ENCODE results near the gene KRTAP2-1.

DNA sequence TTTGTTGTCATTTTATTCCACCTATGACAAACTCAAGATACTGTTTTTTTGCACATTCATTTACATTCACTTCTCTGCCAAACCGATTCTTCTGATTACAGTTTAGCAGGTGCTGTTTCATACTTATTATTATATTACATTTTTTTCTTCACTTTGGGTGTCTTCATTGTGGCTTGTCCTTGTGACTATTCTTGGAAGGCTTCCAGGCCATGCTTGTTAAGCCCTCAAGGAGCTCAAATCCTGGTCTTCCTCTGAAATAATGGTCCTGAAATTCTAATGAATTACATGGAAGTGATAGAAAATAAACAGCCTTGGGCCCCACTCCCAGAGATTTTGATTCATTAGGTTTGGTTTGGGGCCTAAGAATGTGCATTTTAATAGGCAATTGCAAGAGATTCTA lies 17.2 kb upstream of the KRTAP2-1 start:
- TF ChIP-seq POLR2A (IDR thresholded peaks at IDR 0.05; ENCODE audit: low read length) = no peak
- TF ChIP-seq GATA1 (IDR thresholded peaks at IDR 0.05; ENCODE audit: low read depth, low read length) = no peak
